ENCODE data around the gene ACE2. TPM values are rescaled to one million over a fixed set of nuclear protein-coding genes. Genes with fewer than 3 reads are reported as not detected.

The ACE2 gene
- total RNA-seq, 1 donor from 2014 or later: 0.67 TPM

DNA sequence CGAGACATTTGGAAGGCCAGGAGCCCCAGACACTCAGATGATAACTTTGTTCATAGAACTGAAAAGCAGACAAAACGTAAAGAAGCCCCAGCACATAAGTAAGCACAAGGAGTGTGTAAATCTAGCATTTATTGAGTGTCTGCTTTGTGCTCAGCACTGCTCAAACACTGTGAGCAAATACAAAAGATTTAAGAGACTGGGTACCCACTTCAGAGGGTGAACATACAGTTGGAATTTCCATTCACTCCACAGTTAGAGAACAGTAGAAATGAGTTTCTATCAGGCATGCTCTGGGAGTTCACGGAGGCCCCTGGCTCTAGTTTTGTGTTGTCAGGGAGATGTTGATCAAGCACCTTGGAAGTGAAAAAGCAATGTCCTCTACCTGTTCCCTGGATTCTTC lies 39.8 kb downstream of the ACE2 start:
- H3K27ac Mint-ChIP-seq: no peak overlapping the region
- no peak overlapping the region for H3K4me3 Mint-ChIP-seq (ENCODE audit: low read depth)
- no peak for DNase-seq (ENCODE audit: low spot score, unreplicated experiment)
- H3K9me3 Mint-ChIP-seq (ENCODE audit: low read depth): no peaks in the 10 kb centered on the region
- H3K27me3 Mint-ChIP-seq: no peaks in the 10 kb centered on the region
- no peaks in the 10 kb centered on the region for H3K36me3 Mint-ChIP-seq (ENCODE audit: insufficient read depth)
- peaks cover 10% of the 10 kb centered on the region for H3K4me1 Mint-ChIP-seq (ENCODE audit: low read depth)
- TF ChIP-seq, protein P1, sequence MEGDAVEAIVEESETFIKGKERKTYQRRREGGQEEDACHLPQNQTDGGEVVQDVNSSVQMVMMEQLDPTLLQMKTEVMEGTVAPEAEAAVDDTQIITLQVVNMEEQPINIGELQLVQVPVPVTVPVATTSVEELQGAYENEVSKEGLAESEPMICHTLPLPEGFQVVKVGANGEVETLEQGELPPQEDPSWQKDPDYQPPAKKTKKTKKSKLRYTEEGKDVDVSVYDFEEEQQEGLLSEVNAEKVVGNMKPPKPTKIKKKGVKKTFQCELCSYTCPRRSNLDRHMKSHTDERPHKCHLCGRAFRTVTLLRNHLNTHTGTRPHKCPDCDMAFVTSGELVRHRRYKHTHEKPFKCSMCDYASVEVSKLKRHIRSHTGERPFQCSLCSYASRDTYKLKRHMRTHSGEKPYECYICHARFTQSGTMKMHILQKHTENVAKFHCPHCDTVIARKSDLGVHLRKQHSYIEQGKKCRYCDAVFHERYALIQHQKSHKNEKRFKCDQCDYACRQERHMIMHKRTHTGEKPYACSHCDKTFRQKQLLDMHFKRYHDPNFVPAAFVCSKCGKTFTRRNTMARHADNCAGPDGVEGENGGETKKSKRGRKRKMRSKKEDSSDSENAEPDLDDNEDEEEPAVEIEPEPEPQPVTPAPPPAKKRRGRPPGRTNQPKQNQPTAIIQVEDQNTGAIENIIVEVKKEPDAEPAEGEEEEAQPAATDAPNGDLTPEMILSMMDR (IDR thresholded peaks at IDR 0.05; ENCODE audit: unreplicated experiment): no peak

DNA sequence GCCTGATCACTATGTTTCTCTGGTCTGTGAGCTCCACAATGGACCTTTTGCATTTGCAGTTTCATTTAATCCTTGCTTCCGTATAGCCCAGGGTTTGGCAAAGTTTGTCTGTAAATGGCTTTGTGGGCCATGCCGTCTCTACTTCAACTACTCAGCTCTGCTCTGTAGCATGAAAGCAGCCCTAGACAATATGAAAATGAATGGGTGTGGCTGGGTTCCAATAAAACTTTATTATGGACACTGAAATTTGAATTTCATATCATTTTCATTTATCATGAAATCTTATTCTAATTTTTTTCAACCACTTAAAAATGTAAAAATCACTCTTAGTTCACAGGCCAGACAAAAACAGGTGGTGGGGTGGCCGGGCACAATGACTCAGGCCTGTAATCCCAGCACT lies 41.5 kb downstream of the ACE2 start:
- no peak for DNase-seq (ENCODE audit: low spot score, unreplicated experiment)
- Mint-ChIP-seq H3K27me3 (no peaks in the 10 kb centered on the region), H3K4me1 (ENCODE audit: low read depth) (peaks cover 1% of the 10 kb centered on the region), H3K4me3 (ENCODE audit: low read depth) (no peak overlapping the region), H3K27ac (no peak overlapping the region), H3K9me3 (ENCODE audit: low read depth) (no peaks in the 10 kb centered on the region), H3K36me3 (ENCODE audit: insufficient read depth) (no peaks in the 10 kb centered on the region)
- TF ChIP-seq, protein P1 (IDR thresholded peaks at IDR 0.05; ENCODE audit: unreplicated experiment): no peak

DNA sequence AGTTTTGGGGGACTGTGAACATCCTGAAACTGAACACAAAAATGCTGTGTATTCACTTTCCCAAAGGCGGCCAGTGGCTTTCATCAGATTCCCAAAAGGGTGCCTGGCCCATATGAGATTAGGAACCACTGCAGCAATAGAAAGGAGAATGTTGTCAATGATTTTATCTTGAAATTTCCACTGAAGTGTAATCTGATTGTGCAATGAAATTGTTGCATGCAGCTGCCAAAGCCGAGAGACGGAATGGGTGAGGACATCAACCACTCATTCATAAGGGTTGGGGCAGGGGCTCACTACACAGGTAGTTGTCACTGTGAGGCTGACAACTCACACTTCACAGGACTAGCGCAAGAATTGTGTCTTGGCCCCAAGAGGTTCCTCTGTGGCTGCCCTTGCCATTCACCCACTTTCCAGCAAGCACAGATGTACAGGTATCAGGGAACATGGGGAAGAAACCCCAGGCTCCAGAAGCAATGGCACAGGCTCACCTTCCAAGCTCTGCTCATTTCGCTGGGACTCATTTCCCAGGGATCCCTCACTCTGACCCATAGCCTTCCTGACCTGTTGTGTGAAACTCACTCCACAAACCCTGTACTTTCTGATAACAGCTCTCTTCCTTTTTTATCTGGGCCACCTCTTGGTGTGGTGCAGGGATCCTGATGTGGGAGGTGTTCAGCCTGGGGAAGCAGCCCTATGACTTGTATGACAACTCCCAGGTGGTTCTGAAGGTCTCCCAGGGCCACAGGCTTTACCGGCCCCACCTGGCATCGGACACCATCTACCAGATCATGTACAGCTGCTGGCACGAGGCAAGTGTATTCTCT lies 51.4 kb downstream of the ACE2 start:
- peaks cover 3% of the 10 kb centered on the region for H3K27me3 Mint-ChIP-seq
- no peaks in the 10 kb centered on the region for H3K4me1 Mint-ChIP-seq (ENCODE audit: low read depth)
- no peaks in the 10 kb centered on the region for H3K36me3 Mint-ChIP-seq (ENCODE audit: insufficient read depth)
- no peaks in the 10 kb centered on the region for H3K9me3 Mint-ChIP-seq (ENCODE audit: low read depth)
- no peak overlapping the region for H3K4me3 Mint-ChIP-seq (ENCODE audit: low read depth)
- no peak for DNase-seq (ENCODE audit: low spot score, unreplicated experiment)
- peak overlapping the region; percentile 69 for H3K27ac Mint-ChIP-seq
- TF ChIP-seq, protein P1 (IDR thresholded peaks at IDR 0.05; ENCODE audit: unreplicated experiment): no peak

DNA sequence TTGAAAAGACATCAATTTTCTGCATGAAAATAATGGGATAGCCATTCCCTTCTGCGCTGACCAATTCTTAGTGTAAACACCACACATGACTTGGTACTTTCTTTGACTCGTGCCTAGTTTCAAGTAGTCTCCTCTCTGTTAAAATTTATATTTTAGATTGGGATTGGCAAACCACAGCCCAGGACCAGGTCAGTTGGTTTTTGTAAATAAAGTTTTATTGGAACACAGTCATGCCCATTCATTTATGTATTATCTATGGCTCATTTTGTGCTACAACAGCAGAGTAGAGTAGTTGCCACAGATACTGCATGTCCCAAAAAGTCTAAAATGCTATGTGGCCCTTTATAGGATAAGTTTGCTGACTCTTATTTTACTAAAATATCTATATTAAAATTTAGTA lies 53.4 kb downstream of the ACE2 start:
- TF ChIP-seq, protein P1 (IDR thresholded peaks at IDR 0.05; ENCODE audit: unreplicated experiment): no peak
- Mint-ChIP-seq H3K27ac (no peak overlapping the region), H3K36me3 (ENCODE audit: insufficient read depth) (no peaks in the 10 kb centered on the region), H3K4me1 (ENCODE audit: low read depth) (no peaks in the 10 kb centered on the region), H3K4me3 (ENCODE audit: low read depth) (no peak overlapping the region), H3K27me3 (peaks cover 3% of the 10 kb centered on the region), H3K9me3 (ENCODE audit: low read depth) (no peaks in the 10 kb centered on the region)
- no peak for DNase-seq (ENCODE audit: low spot score, unreplicated experiment)

DNA sequence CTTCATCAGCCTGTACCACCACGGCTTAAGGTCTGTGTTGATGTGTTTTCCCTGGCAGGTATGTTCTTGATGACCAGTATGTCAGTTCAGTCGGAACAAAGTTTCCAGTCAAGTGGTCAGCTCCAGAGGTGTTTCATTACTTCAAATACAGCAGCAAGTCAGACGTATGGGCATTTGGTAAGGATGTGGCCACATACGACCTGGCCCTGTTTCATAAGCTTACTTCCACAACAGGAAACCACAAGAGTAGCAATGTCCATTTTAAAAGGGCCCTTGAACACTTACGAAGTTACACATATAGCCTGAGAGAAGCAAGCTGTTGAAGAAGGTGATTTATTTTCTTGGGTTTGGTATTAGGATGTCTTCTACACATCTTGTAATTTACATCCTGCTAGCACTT lies 54.0 kb downstream of the ACE2 start:
- H3K27me3 Mint-ChIP-seq: peaks cover 3% of the 10 kb centered on the region
- H3K4me3 Mint-ChIP-seq (ENCODE audit: low read depth): no peak overlapping the region
- H3K4me1 Mint-ChIP-seq (ENCODE audit: low read depth): no peaks in the 10 kb centered on the region
- DNase-seq (ENCODE audit: low spot score, unreplicated experiment): no peak
- TF ChIP-seq, protein P1 (IDR thresholded peaks at IDR 0.05; ENCODE audit: unreplicated experiment): no peak
- no peak overlapping the region for H3K27ac Mint-ChIP-seq
- no peaks in the 10 kb centered on the region for H3K9me3 Mint-ChIP-seq (ENCODE audit: low read depth)
- no peaks in the 10 kb centered on the region for H3K36me3 Mint-ChIP-seq (ENCODE audit: insufficient read depth)

Data from progenitor cell of endocrine pancreas (in vitro differentiated cells).